Measurements from ENCODE around the gene MTIF2.
"Not testable (repeated sequence)": the region's sequence is repeated elsewhere in the genome, so short reads cannot be mapped to it uniquely, and the experiment has no call there.

The MTIF2 gene

GRCh38 chr2:55268907-55269644 lies at the start of gene MTIF2:
TSS of gene MTIF2 (minus strand) at chr2:55269231. CDS start at chr2:55263858, 5,373 bp downstream.
- DNase-seq: peak; percentile 89

DNA sequence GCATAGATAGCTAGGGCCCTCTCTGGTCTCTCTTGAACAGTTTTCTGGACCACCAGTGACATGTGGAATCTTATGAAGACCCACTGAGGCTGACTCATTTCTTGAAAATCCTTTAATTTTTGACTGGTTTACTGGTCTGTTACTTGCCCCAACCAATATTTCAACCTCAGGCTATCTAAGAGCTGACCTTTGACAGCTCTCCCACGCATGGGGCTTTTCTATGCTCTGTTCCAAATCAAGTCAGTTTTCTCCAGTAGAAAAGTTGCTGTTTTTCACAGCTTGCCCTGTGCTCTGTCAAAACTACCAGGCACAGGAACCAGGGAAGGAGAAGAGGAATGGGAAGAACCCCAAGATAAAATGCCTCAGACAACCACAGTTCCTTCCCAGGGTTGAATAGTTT lies 46.0 kb upstream of the MTIF2 start:
- DNase-seq: no peak

DNA sequence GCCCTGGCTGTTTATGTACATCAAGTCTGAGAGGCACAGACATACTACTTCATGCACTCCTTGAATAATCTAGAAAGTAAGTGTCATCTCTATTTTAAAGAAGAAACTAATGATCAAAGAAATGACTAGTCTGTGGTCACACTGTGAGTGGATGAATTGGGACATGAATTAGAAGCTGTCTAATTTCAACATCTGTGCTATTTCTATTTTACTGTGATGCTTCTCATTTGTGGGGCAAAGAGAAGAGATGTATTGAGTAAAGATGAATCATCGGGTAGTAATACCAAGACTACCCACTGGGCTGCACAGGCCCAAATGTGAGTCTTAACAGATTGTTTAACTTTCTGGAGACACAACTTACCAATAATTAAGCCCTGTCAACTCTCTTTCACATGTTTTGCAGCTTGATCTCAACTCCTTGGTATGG lies 42.4 kb upstream of the MTIF2 start:
- DNase-seq: no peak

GRCh38 chr2:55309446-55309845 lies 40.4 kb upstream of the MTIF2 start:
- no peak for DNase-seq

- no peak for DNase-seq
Observed at GRCh38 chr2:55302241-55302640, 33.2 kb upstream of the MTIF2 start.

GRCh38 chr2:55301277-55301676 lies 32.2 kb upstream of the MTIF2 start:
- DNase-seq: no peak

DNA sequence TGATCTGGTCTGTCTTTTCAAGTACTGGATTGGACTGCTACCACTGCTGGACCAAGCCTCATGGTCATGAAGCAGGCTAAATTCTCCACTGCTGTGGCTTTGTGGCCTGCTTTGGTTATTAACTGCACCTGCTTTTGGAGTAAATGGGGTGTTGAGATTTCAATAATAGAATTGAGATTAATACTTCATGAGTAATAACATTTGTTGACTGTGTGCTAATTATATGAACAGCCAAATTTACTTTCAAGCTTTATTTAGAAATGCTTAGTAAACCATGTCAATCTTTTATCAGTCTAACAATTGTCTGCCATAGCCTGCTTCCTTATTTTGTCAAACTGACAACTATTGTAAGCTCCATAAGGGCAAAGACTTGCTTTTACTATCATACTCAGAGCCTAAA lies 27.4 kb upstream of the MTIF2 start:
- no peak for DNase-seq

DNA sequence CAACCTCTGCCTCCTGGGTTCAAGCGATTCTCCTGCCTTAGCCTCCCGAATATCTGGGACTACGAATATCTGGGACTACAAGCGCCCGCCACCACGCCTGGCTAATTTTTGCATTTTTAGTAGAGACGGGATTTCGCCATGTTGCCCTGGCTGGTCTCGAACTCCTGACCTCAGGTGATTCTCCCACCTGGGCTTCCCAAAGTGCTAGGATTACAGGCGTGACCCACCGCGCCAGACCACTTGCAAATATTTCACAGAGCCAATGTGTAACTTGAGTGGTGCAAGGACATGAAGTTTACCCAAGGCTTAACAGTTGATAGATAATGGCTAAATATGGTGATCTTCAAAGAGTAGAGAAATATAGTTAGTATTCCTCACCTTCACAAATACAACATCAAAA lies 14.1 kb upstream of the MTIF2 start:
- DNase-seq: no peak

GRCh38 chr2:55282110-55282917 lies 13.3 kb upstream of the MTIF2 start:
- DNase-seq: peak; percentile 68

GRCh38 chr2:55280851-55281546 lies 12.0 kb upstream of the MTIF2 start:
- not testable (repeated sequence) for DNase-seq

DNA sequence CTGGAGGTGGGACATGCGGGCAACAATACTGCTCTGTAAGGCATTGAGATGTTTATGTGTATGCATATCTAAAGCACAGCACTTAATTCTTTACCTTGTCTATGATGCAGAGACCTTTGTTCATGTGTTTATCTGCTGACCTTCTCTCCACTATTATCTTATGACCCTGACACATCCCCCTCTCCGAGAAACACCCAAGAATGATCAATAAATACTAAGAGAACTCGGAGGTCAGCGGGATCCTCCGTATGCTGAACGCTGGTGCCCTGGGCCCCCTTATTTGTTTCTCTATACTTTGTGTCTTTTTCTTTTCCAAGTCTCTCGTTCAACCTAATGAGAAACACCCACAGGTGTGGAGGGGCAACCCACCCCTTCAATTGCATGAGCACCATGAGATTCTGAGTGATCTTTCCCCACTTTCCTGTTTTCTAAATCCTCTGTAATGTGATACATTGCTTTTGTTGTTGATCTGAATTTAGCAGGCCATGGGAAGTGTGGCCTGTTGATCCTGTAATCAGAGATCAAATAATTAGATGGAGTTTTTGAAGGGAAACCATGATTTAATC lies 10.9 kb upstream of the MTIF2 start:
- not testable (repeated sequence) for DNase-seq

DNA sequence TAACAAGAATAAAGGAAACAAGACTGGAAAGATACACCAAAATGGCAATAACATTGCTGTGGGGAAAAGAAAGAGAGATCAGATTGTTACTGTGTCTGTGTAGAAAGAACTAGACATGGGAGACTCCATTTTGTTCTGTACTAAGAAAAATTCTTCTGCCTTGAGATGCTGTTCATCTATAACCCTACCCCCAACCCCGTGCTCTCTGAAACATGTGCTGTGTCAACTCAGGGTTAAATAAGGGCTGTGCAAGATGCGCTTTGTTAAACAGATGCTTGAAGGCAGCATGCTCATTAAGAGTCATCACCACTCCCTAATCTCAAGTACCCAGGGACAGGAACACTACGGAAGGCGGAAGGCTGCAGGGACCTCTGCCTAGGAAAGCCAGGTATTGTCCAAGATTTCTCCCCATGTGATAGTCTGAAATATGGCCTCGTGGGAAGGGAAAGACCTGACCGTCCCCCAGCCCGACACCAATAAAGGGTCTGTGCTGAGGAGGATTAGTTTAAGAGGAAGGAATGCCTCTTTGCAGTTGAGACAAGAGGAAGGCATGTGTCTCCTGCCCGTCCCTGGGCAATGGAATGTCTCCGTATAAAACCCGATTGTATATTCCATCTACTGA lies 10.3 kb upstream of the MTIF2 start:
- not testable (repeated sequence) for DNase-seq

GRCh38 chr2:55277310-55277709 lies 8.3 kb upstream of the MTIF2 start:
- DNase-seq: no peak

DNA sequence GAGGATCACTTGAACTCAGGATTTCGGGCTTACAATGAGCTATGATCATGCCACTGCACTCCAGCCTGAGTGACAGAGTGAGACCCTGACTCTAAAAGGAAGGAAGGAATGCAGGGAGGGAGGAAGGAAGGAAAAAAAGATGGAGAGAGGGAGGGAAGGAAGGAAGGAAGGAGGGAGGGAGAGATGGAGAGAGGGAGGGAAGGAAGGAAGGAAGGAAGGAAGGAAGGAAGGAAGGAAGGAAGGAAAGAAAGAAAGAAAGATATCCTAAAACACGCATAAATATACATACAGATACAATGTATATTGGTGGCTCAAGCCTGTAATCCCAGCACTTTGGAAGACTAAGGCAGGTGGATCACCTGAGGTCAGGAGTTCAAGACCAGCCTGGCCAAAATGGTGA lies 5.3 kb upstream of the MTIF2 start:
- not testable (repeated sequence) for DNase-seq

GRCh38 chr2:55269645-55269990 lies 587 bp upstream of the MTIF2 start:
- DNase-seq: no peak

DNA sequence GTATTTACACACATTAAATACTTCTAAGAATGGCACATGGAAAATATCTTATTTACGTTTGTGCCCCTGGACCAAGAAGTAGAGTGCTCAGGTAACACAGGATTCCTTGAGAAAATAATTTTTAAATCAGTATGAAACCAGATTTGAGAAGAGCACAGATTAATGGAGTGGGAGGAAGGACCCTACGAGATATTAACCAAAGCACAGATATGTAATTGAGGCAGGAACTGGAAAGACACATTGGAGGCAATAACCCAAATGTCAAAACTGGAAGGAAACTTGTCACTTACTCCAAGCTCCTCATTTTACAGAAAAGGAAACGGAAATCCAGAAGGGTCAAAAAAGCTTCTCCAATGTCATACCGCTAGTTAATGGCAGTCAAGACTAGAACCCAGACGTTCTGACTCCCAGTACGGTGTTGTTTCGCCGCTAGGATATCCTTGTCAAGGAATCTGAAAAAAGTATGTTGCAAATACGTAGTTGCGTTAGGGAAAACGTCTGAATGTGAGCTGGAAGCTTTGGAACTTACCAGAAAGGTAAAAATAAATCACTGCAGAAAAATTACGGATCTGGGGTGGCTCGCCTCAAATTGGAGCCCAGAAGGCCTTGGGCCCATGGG lies 634 bp downstream of the MTIF2 start:
- DNase-seq: no peak

DNA sequence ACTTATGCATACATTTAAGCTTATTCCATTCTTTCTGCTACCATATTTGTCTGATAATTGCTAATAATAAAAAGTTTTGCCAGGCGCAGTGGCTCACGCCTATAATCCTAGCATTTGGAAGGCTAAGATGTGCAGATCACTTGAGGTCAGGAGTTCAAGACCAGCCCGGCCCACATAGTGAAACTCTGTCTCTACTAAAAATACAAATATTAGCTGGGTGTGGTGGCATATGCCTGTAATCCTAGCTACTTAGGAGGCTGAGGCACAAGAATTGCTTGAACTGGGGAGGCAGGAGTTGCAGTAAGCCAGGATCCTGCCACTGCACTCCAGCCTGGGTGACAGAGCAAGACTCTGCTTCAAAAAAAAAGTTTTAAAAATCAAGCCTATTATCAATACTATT lies 9.4 kb downstream of the MTIF2 start:
- DNase-seq: not testable (repeated sequence)

- DNase-seq: no peak
Observed at GRCh38 chr2:55252832-55253231, 16.2 kb downstream of the MTIF2 start.

DNA sequence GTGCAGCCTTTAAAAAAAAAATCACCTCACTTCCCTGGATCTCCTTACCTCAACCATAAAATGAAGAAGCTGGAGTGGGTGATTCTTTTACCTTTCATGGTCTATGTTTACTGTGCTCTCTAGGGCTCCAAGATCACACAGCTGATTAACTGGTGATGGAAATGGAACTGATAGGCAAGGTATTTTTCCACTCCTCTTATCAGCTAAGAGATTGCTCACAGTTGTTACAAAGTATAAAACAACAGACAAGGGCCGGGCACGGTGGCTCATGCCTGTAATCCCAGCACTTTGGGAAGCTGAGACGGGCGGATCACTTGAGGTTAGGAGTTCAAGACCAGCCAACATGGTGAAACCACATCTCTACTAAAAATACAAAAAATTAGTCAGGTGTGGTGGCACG lies 22.0 kb downstream of the MTIF2 start:
- no peak for DNase-seq

- no peak for DNase-seq
Observed at GRCh38 chr2:55245411-55245810, 23.6 kb downstream of the MTIF2 start.

- no peak for DNase-seq
Observed at GRCh38 chr2:55242617-55243016, 26.4 kb downstream of the MTIF2 start.

DNA sequence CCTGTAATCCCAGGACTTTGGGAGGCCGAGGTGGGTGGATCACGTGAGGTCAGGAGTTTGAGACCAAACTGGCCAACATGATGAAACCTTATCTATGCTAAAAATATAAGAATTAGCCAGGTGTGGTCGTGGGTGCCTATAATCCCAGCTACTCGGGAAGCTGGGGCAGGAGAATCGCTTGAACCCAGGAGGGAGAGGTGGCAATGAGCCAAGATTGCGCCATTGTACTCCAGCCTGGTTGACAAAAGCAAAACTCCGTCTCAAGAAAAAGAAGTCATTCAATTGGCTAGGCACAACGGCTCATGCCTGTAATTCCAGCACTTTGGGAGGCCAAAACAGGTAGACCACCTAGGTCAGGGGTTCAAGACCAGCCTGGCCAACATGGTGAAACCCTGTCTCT lies 27.4 kb downstream of the MTIF2 start:
- DNase-seq: not testable (repeated sequence)
